ENCODE data around the gene CNST. TPM values are rescaled to one million over a fixed set of nuclear protein-coding genes. Genes with fewer than 3 reads are reported as not detected.

The CNST gene
- total RNA-seq, 6 experiments from 2014 or later = 9.8 to 21.7 (median 14.6) TPM

DNA sequence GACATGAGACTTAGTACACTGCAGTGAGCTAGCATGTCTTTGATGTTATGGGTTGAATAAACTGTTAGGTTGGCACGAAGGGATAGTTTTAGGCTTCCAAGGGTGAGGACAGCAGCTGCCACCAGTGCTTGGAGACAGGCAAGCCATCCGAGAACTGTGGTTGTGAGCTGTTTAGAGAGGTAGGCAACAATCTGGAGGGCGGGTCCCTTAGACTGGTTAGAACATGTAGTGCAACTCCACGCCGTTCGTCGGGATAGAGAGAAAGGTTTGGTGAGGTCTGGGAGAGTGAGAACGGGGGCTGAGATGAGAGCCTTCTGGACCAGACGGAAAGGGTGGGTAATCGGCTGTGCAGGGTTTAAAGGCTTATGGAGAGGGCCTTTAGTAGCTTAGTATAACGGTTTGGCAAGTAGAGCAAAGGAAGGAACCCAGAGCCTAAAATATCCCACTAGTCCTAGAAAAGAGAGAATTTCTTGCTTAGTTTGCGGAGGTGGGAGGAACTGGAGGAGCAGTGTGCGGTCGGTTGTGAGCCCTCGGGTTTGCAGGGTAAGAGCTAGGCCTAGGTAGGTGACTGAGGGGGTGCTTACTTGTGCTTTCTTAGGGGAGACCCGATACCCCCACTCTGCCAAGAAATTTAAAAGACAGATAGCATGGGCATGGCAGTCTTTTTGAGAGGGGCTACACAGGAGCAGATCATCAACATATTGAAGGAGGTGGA, 72.8 kb downstream of the CNST start:
- intact Hi-C loops (cut with DNase I) = no loop called here
- Histone ChIP-seq H3K4me3 (no peak overlapping the region), H3K4me1 (no peaks in the 10 kb centered on the region), H3K27me3 (no peaks in the 10 kb centered on the region), H3K36me3 (peaks cover 0 to 36% (median 14%) of the 10 kb centered on the region in 4 donors), H3K27ac (no peak overlapping the region), H3K9me3 (no peaks in the 10 kb centered on the region)
- DNase-seq = no peak
- no peak for TF ChIP-seq POLR2A (IDR thresholded peaks at IDR 0.05)
- TF ChIP-seq, protein P1, sequence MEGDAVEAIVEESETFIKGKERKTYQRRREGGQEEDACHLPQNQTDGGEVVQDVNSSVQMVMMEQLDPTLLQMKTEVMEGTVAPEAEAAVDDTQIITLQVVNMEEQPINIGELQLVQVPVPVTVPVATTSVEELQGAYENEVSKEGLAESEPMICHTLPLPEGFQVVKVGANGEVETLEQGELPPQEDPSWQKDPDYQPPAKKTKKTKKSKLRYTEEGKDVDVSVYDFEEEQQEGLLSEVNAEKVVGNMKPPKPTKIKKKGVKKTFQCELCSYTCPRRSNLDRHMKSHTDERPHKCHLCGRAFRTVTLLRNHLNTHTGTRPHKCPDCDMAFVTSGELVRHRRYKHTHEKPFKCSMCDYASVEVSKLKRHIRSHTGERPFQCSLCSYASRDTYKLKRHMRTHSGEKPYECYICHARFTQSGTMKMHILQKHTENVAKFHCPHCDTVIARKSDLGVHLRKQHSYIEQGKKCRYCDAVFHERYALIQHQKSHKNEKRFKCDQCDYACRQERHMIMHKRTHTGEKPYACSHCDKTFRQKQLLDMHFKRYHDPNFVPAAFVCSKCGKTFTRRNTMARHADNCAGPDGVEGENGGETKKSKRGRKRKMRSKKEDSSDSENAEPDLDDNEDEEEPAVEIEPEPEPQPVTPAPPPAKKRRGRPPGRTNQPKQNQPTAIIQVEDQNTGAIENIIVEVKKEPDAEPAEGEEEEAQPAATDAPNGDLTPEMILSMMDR (IDR thresholded peaks at IDR 0.05) = no peak
- no peak for ATAC-seq
- 90% methylated on average over 14 of the region's 16 CpGs for WGBS (ENCODE audit: insufficient coverage, low coverage, low lambda C conversion rate, missing lambda C conversion rate)

DNA sequence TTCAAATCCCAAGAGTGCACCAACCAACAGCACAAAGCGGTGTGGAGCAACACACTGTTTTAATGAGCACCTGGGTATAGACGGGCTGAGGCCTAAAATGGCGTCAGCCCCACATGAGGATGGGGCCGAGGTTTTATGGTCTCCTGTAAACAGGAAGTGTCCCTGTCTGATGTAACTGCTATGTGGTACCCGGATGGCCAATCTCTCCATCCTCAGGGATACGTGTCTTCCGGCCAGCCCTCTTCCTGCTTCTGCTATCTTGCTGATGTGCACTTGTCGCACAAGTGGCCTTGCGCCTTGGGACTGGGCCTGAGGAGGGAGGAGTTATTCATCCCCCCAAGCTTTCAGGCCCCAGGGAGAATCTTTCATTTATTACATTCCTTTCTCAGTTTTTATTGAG, 73.5 kb downstream of the CNST start:
- ATAC-seq = peak; percentile 43 to 64 (median 59)
- Histone ChIP-seq H3K4me1 (no peaks in the 10 kb centered on the region), H3K27me3 (no peaks in the 10 kb centered on the region), H3K36me3 (peaks cover 0 to 34% (median 13%) of the 10 kb centered on the region in 4 donors), H3K9me3 (no peaks in the 10 kb centered on the region), H3K4me3 (no peak overlapping the region), H3K27ac (no peak overlapping the region)
- DNase-seq = peak in 1 of 3 donors; percentile 28
- no peak for TF ChIP-seq POLR2A (IDR thresholded peaks at IDR 0.05)
- TF ChIP-seq, protein P1 (IDR thresholded peaks at IDR 0.05) = no peak
- WGBS (ENCODE audit: insufficient coverage, low coverage, low lambda C conversion rate, missing lambda C conversion rate) = 57% methylated on average over 6 of the region's 9 CpGs
- intact Hi-C loops (cut with DNase I) = no loop called here

DNA sequence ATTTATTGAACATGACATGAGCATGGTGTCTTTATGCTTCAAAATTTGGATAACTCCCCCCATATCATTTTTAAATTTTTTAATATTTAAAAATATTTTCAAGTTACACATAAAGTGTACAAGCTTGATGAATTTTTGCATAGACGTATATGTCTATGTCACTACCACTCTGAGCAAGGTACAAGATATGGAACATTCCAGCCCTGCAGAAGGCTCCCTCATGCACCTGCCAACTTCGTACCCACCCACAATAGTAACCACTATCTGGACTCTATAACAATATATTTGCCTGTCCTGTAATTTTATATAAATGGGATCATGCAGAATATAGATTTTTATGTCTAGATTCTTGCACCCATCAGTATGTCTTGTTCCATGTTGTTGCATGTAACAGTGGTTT, 74.5 kb downstream of the CNST start:
- Histone ChIP-seq H3K36me3 (peaks cover 0 to 38% (median 14%) of the 10 kb centered on the region in 4 donors), H3K27ac (no peak overlapping the region), H3K4me1 (no peaks in the 10 kb centered on the region), H3K9me3 (no peaks in the 10 kb centered on the region), H3K27me3 (no peaks in the 10 kb centered on the region), H3K4me3 (no peak overlapping the region)
- 88% methylated on average over 2 of the region's 2 CpGs for WGBS (ENCODE audit: insufficient coverage, low coverage, low lambda C conversion rate, missing lambda C conversion rate)
- intact Hi-C loops (cut with DNase I) = no loop called here
- ATAC-seq (no peak), DNase-seq (no peak)
- TF ChIP-seq, protein P1 (IDR thresholded peaks at IDR 0.05) = no peak
- TF ChIP-seq POLR2A (IDR thresholded peaks at IDR 0.05) = no peak

DNA sequence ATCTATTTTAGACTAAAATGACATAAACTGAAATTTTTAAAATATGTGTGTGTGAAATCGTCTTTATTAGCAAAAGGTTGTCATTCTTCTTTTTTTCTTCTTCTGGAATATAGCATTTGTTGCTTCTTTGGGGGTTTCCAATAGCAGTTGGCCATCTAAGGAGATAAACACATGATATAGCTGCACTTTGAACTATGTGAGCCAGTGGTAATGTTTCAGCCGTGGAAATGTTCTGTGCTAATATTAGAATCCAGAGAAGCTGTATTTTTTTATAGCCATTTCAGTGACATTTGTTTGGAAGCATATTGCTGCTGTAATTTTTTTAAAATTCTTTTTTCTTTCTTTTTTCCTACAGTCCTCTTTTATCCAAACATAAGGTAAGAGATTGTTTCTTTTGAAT, 75.1 kb downstream of the CNST start:
- Histone ChIP-seq H3K4me3 (no peak overlapping the region), H3K4me1 (no peaks in the 10 kb centered on the region), H3K9me3 (no peaks in the 10 kb centered on the region), H3K36me3 (peaks cover 0 to 38% (median 15%) of the 10 kb centered on the region in 4 donors), H3K27me3 (no peaks in the 10 kb centered on the region), H3K27ac (no peak overlapping the region)
- TF ChIP-seq, protein P1 (IDR thresholded peaks at IDR 0.05) = no peak
- no peak for TF ChIP-seq POLR2A (IDR thresholded peaks at IDR 0.05)
- intact Hi-C loops (cut with DNase I) = no loop called here
- WGBS (ENCODE audit: insufficient coverage, low coverage, low lambda C conversion rate, missing lambda C conversion rate) = 67% methylated on average over 2 of the region's 2 CpGs
- DNase-seq (no peak), ATAC-seq (no peak)
